ENCODE results near the gene CELSR3.

Gene CELSR3

DNA sequence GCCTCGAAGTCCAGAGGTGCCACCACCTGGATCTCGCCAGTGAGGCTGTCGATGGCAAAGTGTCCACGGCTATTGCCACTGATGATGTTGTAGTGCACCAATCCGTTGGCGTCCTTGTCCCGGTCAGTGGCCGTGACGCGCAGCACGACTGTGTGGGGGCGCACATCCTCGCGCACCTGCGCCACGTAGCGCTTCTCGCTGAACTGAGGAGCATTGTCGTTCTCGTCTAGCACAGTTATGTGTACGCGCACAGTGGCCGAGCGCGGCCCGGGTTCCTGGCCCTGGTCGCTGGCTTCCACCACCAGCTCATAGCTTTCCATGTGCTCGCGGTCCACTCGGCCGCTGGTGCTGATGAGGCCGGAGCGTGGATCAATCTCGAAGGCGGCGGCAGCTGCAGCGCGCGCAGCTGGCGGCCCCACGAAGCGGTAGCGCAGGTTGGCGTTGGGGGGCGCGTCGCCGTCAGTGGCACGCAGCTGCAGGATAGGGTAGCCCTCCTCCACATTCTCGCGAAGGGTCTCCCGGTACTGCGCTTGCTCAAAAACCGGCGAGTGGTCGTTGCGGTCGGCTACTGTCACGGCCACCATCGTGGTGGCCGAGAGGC is 1.8 kb downstream of the CELSR3 start:
- no peak for DNase-seq (ENCODE audit: low read depth in 2 of 2)

DNA sequence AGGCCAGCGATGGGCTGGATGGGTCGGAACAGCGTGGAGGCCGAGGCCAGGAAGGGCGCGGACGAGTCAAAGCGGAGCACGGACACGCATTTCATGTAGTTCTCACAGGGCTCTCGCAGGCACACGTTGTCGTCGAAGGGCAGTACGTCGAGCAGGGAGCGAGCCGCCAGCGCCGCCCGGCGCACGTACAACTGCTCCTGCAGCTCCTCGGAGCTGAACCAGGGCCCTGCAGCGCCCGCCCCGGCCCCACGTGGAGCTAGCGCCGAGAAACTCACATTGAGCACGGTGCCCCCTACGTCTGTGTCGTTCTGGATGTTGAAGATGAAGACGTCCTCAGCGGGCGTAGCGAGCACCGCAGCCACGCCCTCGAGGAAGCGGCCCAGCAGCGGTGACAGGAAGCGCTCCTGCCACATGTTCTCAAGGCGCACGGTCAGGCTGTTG is 5.8 kb downstream of the CELSR3 start:
- DNase-seq (ENCODE audit: low read depth in 2 of 2): no peak

DNA sequence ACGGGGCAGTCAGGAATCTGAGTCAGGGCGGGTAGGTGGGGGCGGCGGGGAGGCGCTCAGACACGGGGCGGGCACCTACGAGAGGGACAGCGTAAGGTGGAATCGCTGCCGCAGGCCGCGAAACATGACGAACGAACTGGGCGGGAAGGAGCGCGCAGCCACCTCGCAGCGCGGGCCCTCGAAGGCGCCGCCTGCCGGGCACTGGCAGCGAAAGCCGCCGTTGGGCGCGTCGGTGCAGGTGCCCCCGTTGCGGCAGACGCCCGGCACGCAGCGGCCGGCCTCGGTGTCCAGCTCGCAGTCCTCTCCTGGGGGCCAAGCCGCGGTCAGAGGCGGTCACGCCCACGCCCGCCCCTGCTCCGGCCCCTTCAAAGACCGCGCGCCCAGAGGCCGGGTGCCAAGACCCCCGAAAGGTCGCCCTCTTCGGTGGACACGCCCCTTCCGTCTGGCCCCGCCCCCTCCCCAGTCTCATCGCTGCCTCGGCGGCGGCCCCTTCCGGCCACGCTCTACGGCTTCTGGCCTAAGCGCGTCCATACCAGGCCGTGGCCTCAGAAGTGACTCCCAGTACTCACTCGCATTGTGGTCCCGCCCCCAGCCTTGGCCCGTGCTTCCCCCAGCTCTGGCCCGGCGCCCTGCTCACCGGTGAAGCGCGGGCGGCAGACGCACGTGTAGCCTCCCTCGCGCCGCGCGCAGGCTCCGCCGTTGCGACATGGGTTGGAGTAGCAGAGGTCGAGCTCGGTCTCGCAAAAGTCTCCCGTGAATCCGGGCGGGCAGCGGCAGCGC is 6.4 kb downstream of the CELSR3 start:
- peak; percentile 64 to 81 for DNase-seq (ENCODE audit: low read depth in 2 of 2)

DNA sequence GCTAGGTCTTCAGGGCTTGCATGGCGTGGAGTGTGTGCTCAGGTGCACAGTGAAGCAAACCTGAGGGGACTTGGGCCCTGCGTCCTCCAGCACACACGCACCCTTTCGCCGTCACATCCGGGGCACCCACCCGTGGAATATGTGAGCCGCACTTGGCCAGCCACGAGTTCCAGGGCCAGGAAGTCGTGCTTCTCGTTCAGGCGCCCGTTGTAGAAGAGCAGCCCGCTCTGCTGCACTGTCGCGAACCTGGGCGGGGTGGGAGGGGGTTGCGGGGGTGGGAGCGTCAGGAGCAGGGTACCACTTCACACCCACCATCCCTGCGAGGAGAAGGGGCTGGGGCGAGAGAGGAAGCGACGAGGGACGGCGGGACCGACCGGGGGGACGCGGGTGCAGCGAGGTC is 7.1 kb downstream of the CELSR3 start:
- peak; percentile 8 to 45 for DNase-seq (ENCODE audit: low read depth in 2 of 2)

DNA sequence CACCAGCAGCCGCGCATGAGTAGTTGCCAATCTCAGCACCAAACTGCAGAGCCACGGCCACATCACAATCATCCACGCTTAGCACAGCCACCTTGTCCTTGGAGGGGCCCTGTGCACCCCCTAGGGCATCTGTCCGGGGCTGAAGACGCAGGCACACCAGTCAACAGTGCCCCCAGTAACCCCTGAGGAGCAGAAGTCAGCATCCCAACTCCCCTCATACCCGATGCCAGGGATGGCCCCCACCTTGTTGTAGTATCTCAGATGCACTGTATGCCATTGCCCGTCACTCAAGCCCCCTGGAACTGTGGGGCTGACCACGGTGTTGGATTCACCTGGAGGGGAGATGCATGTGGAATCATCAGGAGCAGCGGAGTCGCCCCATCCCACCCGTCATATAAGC is 7.6 kb downstream of the CELSR3 start:
- no peak for DNase-seq (ENCODE audit: low read depth in 2 of 2)

DNA sequence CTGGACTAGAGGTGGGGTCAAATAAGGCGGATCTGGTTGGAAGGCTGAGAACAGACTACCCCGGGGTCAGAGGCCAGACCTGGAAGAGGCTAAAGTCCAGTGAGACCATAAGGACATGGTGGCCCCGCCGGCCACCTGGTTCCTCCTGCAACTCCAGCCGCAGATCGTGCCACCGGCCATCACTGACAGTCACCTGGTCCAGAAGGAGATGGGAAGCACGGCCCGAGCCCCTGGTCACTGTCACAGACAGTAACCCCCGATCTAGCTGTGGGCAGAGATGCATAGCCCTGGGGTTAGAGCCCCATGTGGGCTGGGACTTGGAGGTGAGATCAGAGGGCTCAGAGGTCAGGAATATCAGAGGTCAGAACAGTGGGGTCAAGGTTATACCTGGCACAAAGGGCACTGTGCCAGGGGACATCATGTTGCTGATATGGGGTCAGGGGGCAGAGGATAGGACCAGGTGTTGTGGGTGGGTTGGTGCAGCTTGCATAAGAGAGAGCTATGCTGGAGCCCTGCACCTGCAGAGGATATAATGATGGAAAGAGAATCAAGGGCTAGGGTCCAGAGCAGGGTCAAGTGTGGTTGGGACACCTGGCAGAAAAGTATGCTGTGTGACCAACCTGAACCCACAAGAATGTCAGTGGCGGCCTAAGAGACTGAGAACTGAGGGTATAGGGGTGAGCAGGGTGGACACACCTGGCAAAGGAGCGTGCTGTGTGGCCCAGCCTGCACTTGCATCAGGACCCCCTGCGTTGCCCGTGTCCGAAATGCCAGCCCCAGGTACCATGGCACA is 9.6 kb downstream of the CELSR3 start:
- no peak for DNase-seq (ENCODE audit: low read depth in 2 of 2)

DNA sequence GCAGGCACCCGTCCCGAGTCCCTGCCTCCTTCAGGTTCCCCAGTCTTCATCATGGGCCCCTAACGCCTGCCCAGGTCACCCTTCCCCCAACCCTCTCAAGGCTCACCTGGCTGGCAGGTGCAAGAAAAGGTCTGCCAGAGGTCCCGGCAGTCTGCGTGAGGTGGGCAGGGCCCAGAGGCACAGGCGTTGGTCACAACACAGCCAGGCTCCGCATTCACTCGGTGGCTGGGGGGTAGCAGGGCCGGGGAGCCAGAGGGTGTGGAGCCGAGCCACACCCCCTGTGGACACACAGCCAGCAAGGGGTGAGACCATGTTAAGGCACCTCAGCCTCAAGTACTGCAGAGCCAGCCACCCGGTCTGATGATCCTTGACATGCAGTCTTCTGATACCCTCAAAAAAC is 10.9 kb downstream of the CELSR3 start:
- DNase-seq (ENCODE audit: low read depth in 2 of 2): no peak

DNA sequence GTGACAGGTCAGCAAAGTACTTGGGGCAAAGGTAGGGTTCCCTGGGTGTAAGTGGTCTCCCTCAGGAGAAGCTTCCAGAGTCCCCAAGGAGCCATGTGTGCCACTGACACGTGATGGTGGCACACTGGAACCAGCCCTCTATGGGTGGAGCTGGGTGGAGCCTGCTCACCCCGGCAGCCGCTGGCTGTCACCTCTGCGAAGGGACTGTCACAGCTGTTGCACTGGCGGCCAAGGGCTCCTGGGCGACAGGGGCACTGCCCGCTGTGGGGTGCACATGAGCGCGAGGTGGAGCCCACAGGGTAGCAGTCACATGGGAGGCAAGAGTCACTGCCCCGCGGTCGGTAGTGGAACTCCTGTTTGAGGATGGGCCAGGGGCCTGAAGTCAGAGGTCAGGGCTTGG is 12.0 kb downstream of the CELSR3 start:
- DNase-seq (ENCODE audit: low read depth in 2 of 2): no peak

DNA sequence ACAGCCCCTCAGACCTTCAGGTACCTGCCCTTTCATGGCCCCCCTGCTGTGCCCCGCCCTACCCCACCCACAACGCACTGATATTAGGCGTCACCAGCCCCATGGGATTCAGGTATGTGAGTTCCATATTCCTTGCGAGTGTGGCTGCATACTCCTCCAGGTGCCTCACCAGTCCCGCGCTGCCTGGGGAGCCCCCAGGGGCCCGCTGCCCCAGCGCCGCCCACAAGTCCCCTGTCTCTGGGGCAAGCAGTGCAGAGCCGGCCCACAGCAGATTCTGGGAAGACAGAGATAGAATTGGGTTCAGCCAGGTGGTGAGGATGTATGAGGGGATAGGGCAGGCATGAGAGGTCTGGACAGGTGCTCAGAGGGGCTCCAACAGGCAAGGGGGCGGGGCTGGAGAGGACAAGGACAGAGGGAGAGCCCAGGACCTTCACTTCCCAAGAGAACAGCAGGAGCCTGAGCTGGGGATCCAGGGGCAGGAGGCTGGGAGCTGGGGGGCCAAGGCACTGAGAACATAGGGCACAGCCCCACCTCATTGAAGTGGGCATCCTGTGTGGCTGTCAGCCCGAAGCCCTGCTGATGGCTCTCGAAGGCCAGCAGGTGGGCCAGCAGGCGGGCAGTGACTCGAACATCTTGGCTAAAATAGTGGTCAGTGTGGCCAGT is 14.4 kb downstream of the CELSR3 start:
- DNase-seq (ENCODE audit: low read depth in 2 of 2): no peak

DNA sequence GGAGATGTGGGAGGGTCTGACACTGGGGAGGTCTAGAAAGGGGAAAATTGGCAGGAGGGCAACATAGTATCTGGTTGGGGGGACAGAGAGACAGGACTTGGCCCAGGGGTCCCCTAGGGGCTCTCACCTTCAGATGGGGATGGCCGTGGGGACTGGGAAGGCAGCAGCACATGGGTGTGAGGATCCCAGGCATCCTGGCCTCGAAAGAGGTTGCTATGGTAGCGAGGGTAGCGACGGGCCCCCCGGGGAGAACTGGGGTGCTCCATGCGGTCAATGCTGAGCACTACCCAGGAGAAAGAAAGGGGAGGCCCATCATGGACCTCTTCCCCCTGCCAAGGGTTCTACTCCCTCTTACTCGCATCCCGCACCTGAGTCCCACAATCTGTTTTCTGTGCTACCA is 15.0 kb downstream of the CELSR3 start:
- DNase-seq (ENCODE audit: low read depth in 2 of 2): no peak

DNA sequence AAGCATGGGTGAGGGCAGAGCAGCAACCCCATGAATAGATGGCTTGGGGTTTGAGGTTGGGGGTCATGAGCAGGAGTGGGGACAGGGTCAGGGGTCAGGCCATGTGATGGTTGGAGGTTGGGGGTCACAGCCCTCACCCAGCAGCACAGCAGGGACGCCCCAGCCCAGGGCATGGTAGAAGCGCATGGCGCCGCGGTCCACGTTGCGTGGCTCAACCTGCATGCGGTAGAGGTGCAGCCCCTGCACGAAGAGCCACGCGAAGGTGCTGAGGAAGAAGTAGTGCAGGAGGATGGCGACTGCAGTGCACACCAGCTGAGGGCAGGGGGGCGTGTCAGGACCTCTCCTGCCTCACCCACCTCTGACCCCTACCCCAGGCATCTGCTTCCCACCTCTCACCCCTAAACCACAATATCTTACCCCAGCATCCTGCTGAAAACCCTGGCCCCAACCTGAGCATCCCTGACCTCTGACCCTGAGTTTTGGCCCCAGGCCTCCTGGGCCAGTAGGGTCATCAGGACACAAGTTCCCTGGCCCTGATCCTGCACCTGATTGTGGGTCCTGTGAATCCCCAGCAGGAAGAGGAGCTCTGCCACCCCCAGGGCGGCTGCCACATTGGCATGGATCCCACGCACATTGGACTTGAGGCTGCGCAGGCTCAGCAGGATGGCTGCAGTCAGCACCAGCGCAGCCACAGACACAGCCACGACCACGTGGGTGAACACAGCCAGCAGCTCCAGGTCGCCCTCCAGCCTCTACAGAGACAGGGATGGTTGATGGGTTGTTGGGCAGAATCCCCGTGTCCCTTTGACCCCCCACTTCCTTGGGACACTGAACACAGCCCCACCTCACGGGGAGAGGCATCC is 17.6 kb downstream of the CELSR3 start:
- no peak for DNase-seq (ENCODE audit: low read depth in 2 of 2)

DNA sequence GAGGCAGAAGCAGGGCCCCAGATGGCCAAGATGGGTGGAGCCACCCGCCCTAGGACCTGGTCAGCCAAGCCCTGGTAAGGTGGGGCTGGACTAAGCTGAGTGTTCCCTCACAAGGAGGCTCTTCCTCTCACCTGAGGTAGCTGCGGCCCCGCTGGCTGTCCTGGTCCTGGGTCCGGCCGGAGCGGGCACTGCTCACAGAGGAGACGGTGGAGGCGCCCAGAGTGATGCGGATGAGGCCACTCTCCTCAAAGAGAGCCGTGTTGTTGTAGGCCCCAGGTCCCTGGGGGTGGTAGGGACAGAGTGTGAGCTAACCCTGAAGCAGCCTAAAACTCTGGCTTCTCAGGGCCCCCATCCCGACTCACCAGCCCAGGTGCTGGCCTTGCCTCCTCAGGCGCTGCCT is 20.1 kb downstream of the CELSR3 start:
- DNase-seq (ENCODE audit: low read depth in 2 of 2): no peak

DNA sequence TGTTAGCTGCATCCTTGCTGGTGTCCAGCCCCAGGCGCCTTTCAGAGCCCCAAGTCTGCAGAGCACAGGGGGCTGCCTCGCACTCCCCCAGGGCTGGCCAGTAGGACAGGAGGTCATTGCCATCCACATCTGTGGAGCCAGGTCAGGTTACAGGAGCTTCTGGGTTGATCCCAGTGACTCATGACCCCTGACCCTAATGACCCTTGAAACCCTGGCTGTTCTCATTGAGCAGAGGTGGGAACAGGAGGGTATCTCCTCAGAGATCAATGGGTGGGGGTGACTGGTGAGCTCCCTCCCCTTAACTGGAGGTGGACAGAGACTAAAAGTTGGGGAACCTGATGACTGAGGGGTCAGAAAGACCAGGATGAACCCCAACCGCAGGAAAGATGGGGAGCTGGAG is 21.3 kb downstream of the CELSR3 start:
- no peak for DNase-seq (ENCODE audit: low read depth in 2 of 2)

DNA sequence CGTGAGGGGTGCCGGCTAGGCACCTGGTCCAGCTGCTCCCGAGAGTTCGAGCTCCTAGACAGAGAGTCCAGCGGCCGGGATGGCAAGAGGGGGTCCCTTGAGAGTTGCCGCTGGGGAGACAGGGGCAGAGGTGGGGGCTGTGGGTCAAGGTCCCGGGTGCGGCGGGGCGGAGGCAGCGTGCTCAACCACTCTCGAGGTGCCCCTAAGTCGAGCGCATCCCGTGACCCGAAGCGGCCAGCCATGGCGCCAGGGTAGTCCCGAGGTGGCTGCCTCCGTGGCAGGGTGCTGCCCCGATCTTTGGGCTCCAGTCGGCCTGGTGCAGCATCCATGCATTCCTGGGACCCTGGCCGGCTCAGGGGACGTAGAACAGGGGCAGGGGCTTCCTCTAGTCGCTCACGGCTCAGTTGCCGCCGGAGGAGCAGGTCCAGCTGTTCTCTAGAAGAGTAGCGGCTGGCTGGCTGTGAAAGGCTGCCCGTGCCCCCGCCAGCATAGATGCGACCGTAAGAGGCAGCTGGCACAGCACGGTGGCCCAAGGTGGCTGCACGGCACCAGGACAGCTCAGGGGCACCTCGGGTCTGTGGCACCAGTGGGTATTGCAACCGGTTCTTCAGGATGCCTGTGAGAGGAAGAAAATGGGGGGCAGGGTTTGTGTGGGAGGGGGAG is 22.6 kb downstream of the CELSR3 start:
- no peak for DNase-seq (ENCODE audit: low read depth in 2 of 2)

DNA sequence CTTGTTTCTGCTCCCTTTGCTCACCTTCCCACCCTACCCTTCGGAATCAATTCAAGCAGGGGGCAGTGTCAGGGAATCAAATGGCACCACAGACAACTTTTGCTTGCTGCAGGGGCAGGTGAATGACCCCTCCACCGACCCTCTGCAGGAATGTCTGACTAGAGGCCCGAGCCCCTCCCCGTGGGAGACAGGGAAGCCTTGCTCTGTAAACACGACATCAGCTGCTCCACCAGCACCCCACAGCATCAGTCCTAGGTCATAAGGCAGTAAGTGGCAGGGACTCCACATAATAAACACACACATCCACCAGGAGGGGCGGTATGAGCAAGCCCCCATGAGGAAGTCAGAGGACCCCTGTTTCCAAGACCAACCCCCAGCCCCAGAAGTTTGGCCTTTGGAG is 25.4 kb downstream of the CELSR3 start:
- no peak for DNase-seq (ENCODE audit: low read depth in 2 of 2)

DNA sequence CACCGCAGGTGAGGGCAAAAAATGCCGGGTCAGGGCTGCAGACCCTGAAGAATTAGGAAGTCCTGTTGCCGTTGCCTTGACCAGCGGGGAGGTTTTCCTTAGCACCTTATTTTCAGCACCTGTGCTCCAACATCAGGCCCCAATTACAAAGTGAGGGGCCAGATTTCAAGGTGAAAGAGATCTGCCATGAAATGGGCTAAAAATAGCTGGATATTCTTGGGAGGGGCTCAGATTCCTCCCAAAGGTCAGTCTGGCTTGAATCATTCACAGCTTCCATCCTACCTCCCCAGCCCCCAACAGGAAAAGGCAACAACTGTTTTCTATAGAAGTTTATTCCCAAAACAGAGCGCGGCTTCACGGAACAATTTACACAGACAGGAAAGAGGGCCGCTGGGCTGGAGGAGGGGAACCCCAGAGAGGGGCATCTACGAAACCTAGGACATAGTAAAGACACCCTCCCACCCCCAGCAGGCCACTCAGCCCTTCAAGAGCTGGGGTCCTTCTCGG is 26.5 kb downstream of the CELSR3 start:
- no peak for DNase-seq (ENCODE audit: low read depth in 2 of 2)

DNA sequence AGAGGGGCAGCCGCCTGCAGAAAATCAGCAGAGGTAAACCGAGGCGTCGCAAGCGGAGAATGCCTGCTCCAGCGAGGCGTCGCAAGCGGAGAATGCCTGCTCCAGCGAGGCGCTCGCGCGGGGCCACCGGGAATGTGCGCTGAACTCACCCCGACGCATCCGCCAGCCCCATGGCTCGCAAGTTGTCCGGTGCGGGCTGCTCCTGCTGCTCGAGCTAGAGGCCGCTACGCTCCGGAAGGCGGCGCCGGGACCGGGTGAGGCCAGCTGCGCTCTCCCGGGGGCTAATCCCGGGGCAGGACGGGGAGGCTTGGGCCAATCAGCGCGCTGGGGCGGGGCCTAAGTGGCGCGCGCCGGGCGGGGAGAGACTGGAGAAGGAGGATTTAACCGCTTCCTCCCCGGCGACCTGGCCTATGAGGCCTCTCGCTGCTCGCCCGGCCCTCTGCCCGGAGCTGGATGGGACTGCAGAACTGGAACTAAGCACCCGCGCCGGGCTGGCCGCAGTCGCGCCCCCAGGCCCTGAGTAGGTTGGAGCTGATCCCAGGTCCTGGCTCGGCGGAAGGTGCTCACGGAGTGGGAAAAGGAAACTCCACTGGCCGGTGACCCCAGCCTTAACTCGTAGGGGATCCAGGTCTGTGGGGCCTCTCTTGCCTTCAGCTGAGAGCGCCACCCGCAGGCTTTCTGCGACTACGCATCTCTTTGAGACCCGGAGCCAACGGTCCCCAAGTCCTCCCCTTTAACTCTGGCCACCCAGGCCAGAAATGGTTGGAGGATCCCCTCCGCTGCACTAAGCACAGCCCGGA is 27.3 kb downstream of the CELSR3 start, which contains the start of gene SLC26A6:
Gene SLC26A6 (minus strand): TSS at position 240 of the 800 bp plus-strand sequence. CDS start 68 bp downstream, at position 172.
- peak; percentile 87 to 93 for DNase-seq (ENCODE audit: low read depth in 2 of 2)

DNA sequence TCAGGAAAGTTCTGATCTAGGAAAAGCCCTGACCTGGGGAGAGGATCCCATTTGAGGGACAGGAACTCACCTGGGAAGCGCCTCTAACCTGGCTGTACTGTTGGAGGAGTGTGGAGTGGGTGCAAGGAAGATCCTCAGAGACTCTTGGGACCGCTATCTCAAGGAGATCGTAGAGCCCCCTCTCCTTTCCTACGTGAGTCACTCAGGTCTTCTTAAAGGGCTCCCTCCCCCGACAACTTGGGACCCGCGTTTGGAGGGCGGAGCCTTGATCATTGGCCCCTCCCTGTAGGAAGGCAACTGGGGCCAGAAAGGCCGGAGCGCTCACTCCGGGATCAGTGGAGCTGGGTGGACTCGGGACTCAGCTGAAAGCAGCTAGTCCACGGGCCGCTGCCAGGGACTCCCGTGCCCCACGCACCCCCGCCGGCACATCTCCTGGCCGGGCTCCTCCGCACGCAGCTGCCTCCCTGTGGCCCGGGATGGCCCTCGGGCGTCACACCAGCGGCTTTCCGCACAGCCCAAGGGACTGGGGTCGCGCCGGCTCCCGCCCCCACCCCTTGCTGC is 27.9 kb downstream of the CELSR3 start:
- DNase-seq (ENCODE audit: low read depth in 2 of 2): peak; percentile 31 to 65

DNA sequence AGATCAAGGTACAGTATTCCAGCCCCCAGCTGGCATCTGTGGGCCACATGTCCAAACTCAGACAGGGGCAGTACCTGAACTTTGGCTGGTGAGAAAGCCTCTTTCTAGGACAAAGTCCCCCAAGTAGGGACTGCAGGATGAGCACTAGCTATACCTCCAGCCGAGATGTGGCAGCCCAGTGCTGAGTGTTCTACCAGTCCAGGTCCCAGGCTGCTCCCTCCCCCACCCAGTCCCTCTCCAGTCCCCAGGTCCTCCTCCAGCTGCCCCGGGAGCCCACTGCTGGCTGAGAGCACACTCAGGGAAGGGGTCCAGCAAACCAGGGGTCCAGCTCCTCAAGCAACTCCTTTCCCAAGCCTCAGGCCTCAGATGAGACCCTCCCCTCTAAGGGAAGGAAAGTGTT is 28.9 kb downstream of the CELSR3 start:
- no peak for DNase-seq (ENCODE audit: low read depth in 2 of 2)

Measured in stimulated activated CD4-positive, alpha-beta T cell treated with anti-CD3 and anti-CD28 coated beads, Interleukin-12 subunit alpha, Interleukin-12 subunit beta, amount 100 ng/mL, for 24 hours (primary cell).